Measurements from ENCODE around the gene ITGB6.

The ITGB6 gene

GRCh38 chr2:160220026-160220425 is 20.0 kb upstream of the ITGB6 start:
- H3K4me3 ChIP-seq (ENCODE audit: low read depth, low read length): no peak overlapping the region
- TF ChIP-seq CTCF (IDR thresholded peaks at IDR 0.05; ENCODE audit: low read depth, low read length) (no peak), MYC (IDR thresholded peaks at IDR 0.05; ENCODE audit: low read depth, low read length) (no peak), MAX (IDR thresholded peaks at IDR 0.05; ENCODE audit: low read depth, low read length) (no peak), POLR2A (IDR thresholded peaks at IDR 0.05; ENCODE audit: extremely low read depth, insufficient read length) (no peak)
- no peak for DNase-seq (ENCODE audit: low read depth)

GRCh38 chr2:160214461-160215445 is 14.7 kb upstream of the ITGB6 start:
- TF ChIP-seq MYC (IDR thresholded peaks at IDR 0.05; ENCODE audit: low read depth, low read length) (peak; percentile 65), MAX (IDR thresholded peaks at IDR 0.05; ENCODE audit: low read depth, low read length) (0 out of 2 replicates have a peak, but pooled peaks have one; percentile 50), POLR2A (IDR thresholded peaks at IDR 0.05; ENCODE audit: extremely low read depth, insufficient read length) (no peak), CTCF (IDR thresholded peaks at IDR 0.05; ENCODE audit: low read depth, low read length) (no peak)
- DNase-seq (ENCODE audit: low read depth): peak; percentile 86
- H3K4me3 ChIP-seq (ENCODE audit: low read depth, low read length): no peak overlapping the region

GRCh38 chr2:160213511-160213910 is 13.4 kb upstream of the ITGB6 start:
- DNase-seq (ENCODE audit: low read depth): no peak
- no peak overlapping the region for H3K4me3 ChIP-seq (ENCODE audit: low read depth, low read length)
- no peak for TF ChIP-seq CTCF (IDR thresholded peaks at IDR 0.05; ENCODE audit: low read depth, low read length)
- TF ChIP-seq MAX (IDR thresholded peaks at IDR 0.05; ENCODE audit: low read depth, low read length): no peak
- no peak for TF ChIP-seq MYC (IDR thresholded peaks at IDR 0.05; ENCODE audit: low read depth, low read length)
- TF ChIP-seq POLR2A (IDR thresholded peaks at IDR 0.05; ENCODE audit: extremely low read depth, insufficient read length): no peak

- TF ChIP-seq CTCF (IDR thresholded peaks at IDR 0.05; ENCODE audit: low read depth, low read length): peak; percentile 98
- no peak for TF ChIP-seq POLR2A (IDR thresholded peaks at IDR 0.05; ENCODE audit: extremely low read depth, insufficient read length)
- DNase-seq (ENCODE audit: low read depth): peak; percentile 78
- no peak overlapping the region for H3K4me3 ChIP-seq (ENCODE audit: low read depth, low read length)
These were observed 10.6 kb upstream of the ITGB6 start for GRCh38 chr2:160210599-160211138.

- TF ChIP-seq MYC (IDR thresholded peaks at IDR 0.05; ENCODE audit: low read depth, low read length) (no peak), POLR2A (IDR thresholded peaks at IDR 0.05; ENCODE audit: extremely low read depth, insufficient read length) (no peak), MAX (IDR thresholded peaks at IDR 0.05; ENCODE audit: low read depth, low read length) (no peak), CTCF (IDR thresholded peaks at IDR 0.05; ENCODE audit: low read depth, low read length) (no peak)
- DNase-seq (ENCODE audit: low read depth): no peak
- no peak overlapping the region for H3K4me3 ChIP-seq (ENCODE audit: low read depth, low read length)
These were observed 9.4 kb upstream of the ITGB6 start for GRCh38 chr2:160209516-160209856.

Data from NB4 (cell line).